NT2/D1 (cell line): ENCODE measurements around the gene TENM4.

Experiments used
- SUZ12 ChIP-seq: IDR thresholded peaks from 2 replicates; pipeline ENCODE4 v1.6.1; 2011; ENCODE audit not compliant: insufficient read length, insufficient read depth; ENCODE audit errors: extremely low read depth
- ZNF274 ChIP-seq: IDR thresholded peaks from 2 replicates; pipeline ENCODE4 v1.6.1; 2011; ENCODE audit warnings: mild to moderate bottlenecking, low read depth, low read length

DNA sequence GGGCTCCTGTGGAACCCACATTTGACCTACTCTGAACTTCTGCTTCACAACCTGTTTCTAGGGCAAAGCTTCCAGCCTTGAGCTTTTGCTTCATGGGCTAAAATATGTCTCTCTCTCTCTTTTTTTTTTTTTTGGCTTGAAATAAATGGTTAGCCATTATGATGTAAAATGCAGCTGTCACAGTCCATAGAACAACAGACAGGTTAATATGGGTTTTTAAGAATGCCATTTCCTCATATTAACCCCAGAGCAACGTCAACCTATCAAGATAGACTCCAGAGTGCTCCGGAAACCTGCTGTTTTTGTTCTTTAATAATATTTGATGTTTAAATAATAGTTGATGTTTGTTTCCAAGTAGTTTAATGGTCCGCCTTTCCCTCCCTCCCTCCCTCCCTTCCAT lies 285.6 kb downstream of the TENM4 start:
- TF ChIP-seq ZNF274 (no peak), SUZ12 (no peak)
